Upper lobe of right lung (tissue), 1 donor: Measurements from ENCODE around the gene F3. TPM values are rescaled to one million over a fixed set of nuclear protein-coding genes. Genes with fewer than 3 reads are reported as not detected.

Experiments used
- ATAC-seq: fragments of 200-7000 bp; cut with Tn5 transposase; one replicate; pipeline ENCODE4 v1.9.1; 2020; ENCODE audit warnings: mild to moderate bottlenecking, moderate library complexity
- DNase-seq: peaks from one replicate; pipeline ENCODE4 v3.0.0-alpha.2; 2020
- H3K27ac ChIP-seq: fragments of 200-600 bp; one replicate; pipeline ENCODE4 v1.8.0; 2022
- H3K27me3 ChIP-seq: fragments of 200-600 bp; one replicate; pipeline ENCODE4 v1.8.0; 2022; ENCODE audit warnings: mild to moderate bottlenecking
- H3K36me3 ChIP-seq: fragments of 200-600 bp; one replicate; pipeline ENCODE4 v1.8.0; 2022
- H3K4me1 ChIP-seq: fragments of 200-600 bp; one replicate; pipeline ENCODE4 v1.8.0; 2022
- H3K4me3 ChIP-seq: fragments of 200-600 bp; one replicate; pipeline ENCODE4 v1.8.0; 2022; ENCODE audit warnings: mild to moderate bottlenecking
- H3K9me3 ChIP-seq: fragments of 200-600 bp; one replicate; pipeline ENCODE4 v1.8.0; 2022
- intact Hi-C: fragments of 100-400 bp; cut with DNase I; formaldehyde crosslinking; loops from one replicate; pipeline ENCODE4 v1.11.0; 2022
- total RNA-seq: library from RNA; stranded (reverse); fragmentation: NEBNext Ultra II Directional; extraction: Animal tissue kit (Norgen Biotek cat#: 25700); gene quantifications from one replicate; pipeline ENCODE4 v1.2.1, GENCODE V29; 2021
- TF ChIP-seq, protein P1 (sequence below): fragments of 200-600 bp; IDR thresholded peaks from one replicate; pipeline ENCODE4 v1.8.0; 2022; ENCODE audit warnings: antibody characterized with exemption
- donor health status: DM: no; HTN: yes; CAD: no; lungs with severe emphysema.

The F3 gene
- total RNA-seq, 1 donor from 2014 or later = 113 TPM

GRCh38 chr1:94519351-94519750 lies 22.2 kb downstream of the F3 start:
- H3K4me1 ChIP-seq = no peaks in the 10 kb centered on the region
- intact Hi-C loops = no loop called here
- H3K4me3 ChIP-seq = no peak overlapping the region
- DNase-seq = no peak
- H3K27me3 ChIP-seq = no peaks in the 10 kb centered on the region
- peaks cover 27% of the 10 kb centered on the region for H3K36me3 ChIP-seq
- TF ChIP-seq, protein P1, sequence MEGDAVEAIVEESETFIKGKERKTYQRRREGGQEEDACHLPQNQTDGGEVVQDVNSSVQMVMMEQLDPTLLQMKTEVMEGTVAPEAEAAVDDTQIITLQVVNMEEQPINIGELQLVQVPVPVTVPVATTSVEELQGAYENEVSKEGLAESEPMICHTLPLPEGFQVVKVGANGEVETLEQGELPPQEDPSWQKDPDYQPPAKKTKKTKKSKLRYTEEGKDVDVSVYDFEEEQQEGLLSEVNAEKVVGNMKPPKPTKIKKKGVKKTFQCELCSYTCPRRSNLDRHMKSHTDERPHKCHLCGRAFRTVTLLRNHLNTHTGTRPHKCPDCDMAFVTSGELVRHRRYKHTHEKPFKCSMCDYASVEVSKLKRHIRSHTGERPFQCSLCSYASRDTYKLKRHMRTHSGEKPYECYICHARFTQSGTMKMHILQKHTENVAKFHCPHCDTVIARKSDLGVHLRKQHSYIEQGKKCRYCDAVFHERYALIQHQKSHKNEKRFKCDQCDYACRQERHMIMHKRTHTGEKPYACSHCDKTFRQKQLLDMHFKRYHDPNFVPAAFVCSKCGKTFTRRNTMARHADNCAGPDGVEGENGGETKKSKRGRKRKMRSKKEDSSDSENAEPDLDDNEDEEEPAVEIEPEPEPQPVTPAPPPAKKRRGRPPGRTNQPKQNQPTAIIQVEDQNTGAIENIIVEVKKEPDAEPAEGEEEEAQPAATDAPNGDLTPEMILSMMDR = no peak
- no peak for ATAC-seq
- no peaks in the 10 kb centered on the region for H3K9me3 ChIP-seq
- no peak overlapping the region for H3K27ac ChIP-seq

- H3K27me3 ChIP-seq = no peaks in the 10 kb centered on the region
- DNase-seq (no peak), ATAC-seq (no peak)
- H3K4me1 ChIP-seq = no peaks in the 10 kb centered on the region
- no peak overlapping the region for H3K4me3 ChIP-seq
- no peak overlapping the region for H3K27ac ChIP-seq
- intact Hi-C loops = no loop called here
- H3K36me3 ChIP-seq = peaks cover 27% of the 10 kb centered on the region
- TF ChIP-seq, protein P1 = no peak
- H3K9me3 ChIP-seq = no peaks in the 10 kb centered on the region
These were observed 26.1 kb downstream of the F3 start for GRCh38 chr1:94515296-94515947.

- no peaks in the 10 kb centered on the region for H3K27me3 ChIP-seq
- intact Hi-C loops = no loop called here
- TF ChIP-seq, protein P1 = peak; percentile 64
- no peak overlapping the region for H3K4me3 ChIP-seq
- no peaks in the 10 kb centered on the region for H3K4me1 ChIP-seq
- ATAC-seq = peak; percentile 83
- no peak for DNase-seq
- H3K9me3 ChIP-seq = no peaks in the 10 kb centered on the region
- H3K36me3 ChIP-seq = peaks cover 24% of the 10 kb centered on the region
- H3K27ac ChIP-seq = no peak overlapping the region
These were observed 27.3 kb downstream of the F3 start for GRCh38 chr1:94514095-94514727.

GRCh38 chr1:94512816-94513215 lies 28.7 kb downstream of the F3 start:
- TF ChIP-seq, protein P1 = no peak
- H3K36me3 ChIP-seq = peaks cover 10% of the 10 kb centered on the region
- intact Hi-C loops = no loop called here
- H3K9me3 ChIP-seq = no peaks in the 10 kb centered on the region
- no peaks in the 10 kb centered on the region for H3K27me3 ChIP-seq
- ATAC-seq (no peak), DNase-seq (no peak)
- no peak overlapping the region for H3K4me3 ChIP-seq
- no peaks in the 10 kb centered on the region for H3K4me1 ChIP-seq
- H3K27ac ChIP-seq = no peak overlapping the region

DNA sequence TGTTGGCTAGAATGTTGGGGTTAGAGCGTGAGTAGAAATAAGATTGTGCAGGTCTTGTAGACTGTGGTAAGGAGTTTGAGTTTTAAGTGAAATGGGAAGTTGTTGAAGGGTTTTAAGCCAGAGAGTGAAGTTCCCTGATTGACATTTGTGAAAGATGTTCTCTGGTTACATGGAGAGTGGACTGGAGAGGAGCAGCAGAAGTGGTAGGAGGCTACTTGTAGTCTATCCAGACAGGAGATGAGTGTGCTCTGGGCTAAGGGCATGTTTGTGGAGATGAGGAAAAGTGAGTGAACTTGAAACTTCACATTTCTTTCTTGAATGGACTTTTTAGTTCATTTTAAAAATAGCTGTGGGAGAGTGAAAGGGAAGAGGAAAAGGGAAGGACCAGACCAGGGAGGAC lies 37.0 kb downstream of the F3 start:
- Histone ChIP-seq H3K9me3 (no peaks in the 10 kb centered on the region), H3K27me3 (no peaks in the 10 kb centered on the region), H3K27ac (no peak overlapping the region), H3K4me1 (no peaks in the 10 kb centered on the region), H3K4me3 (no peak overlapping the region), H3K36me3 (peaks cover 50% of the 10 kb centered on the region)
- no peak for DNase-seq
- TF ChIP-seq, protein P1 = no peak
- ATAC-seq = peak; percentile 27
- intact Hi-C loops = no loop called here
